Activated naive CD8-positive, alpha-beta T cell (primary cell): ENCODE data around the gene DCHS1.
A peak's percentile ranks its signal among the peaks of the same experiment; 100 is the strongest.

Experiments used
- H3K27ac Mint-ChIP-seq: one replicate; pipeline ENCODE4 v1.8.0; 2021; ENCODE audit warnings: mixed read lengths
- H3K27me3 Mint-ChIP-seq: one replicate; pipeline ENCODE4 v1.8.0; 2021; ENCODE audit warnings: mixed read lengths
- H3K36me3 Mint-ChIP-seq: one replicate; pipeline ENCODE4 v1.8.0; 2021; ENCODE audit warnings: mixed read lengths
- H3K4me1 Mint-ChIP-seq: one replicate; pipeline ENCODE4 v1.8.0; 2021; ENCODE audit warnings: low read depth, mixed read lengths
- H3K4me3 Mint-ChIP-seq: one replicate; pipeline ENCODE4 v1.8.0; 2021; ENCODE audit warnings: mild to moderate bottlenecking, mixed read lengths
- H3K9me3 Mint-ChIP-seq: one replicate; pipeline ENCODE4 v1.8.0; 2021; ENCODE audit warnings: low read depth, mixed read lengths

Gene DCHS1

GRCh38 chr11:6682591-6682935 lies 27.0 kb upstream of the DCHS1 start:
- Mint-ChIP-seq H3K27ac (peak overlapping the region; percentile 100), H3K27me3 (no peaks in the 10 kb centered on the region), H3K4me1 (peaks cover 28% of the 10 kb centered on the region), H3K9me3 (no peaks in the 10 kb centered on the region), H3K4me3 (peak overlapping the region; percentile 99), H3K36me3 (peaks cover 17% of the 10 kb centered on the region)

GRCh38 chr11:6681949-6682348 lies 26.3 kb upstream of the DCHS1 start:
- peaks cover 28% of the 10 kb centered on the region for H3K4me1 Mint-ChIP-seq
- peak overlapping the region; percentile 99 for H3K4me3 Mint-ChIP-seq
- H3K27ac Mint-ChIP-seq, result peak overlapping the region; percentile 100
- peaks cover 17% of the 10 kb centered on the region for H3K36me3 Mint-ChIP-seq
- H3K27me3 Mint-ChIP-seq, result no peaks in the 10 kb centered on the region
- no peaks in the 10 kb centered on the region for H3K9me3 Mint-ChIP-seq

- Mint-ChIP-seq H3K27ac (peak overlapping the region; percentile 87), H3K4me1 (peaks cover 28% of the 10 kb centered on the region), H3K36me3 (peaks cover 17% of the 10 kb centered on the region), H3K4me3 (peak overlapping the region; percentile 99), H3K27me3 (no peaks in the 10 kb centered on the region), H3K9me3 (no peaks in the 10 kb centered on the region)
Measured at GRCh38 chr11:6681505-6681904, 25.9 kb upstream of the DCHS1 start.

GRCh38 chr11:6677018-6677417 lies 21.4 kb upstream of the DCHS1 start:
- Mint-ChIP-seq H3K4me3 (no peak overlapping the region), H3K27ac (no peak overlapping the region), H3K9me3 (no peaks in the 10 kb centered on the region), H3K4me1 (peaks cover 53% of the 10 kb centered on the region), H3K36me3 (peaks cover 17% of the 10 kb centered on the region), H3K27me3 (no peaks in the 10 kb centered on the region)

- Mint-ChIP-seq H3K4me1 (peaks cover 58% of the 10 kb centered on the region), H3K27me3 (no peaks in the 10 kb centered on the region), H3K9me3 (no peaks in the 10 kb centered on the region), H3K4me3 (no peak overlapping the region), H3K36me3 (peaks cover 8% of the 10 kb centered on the region), H3K27ac (no peak overlapping the region)
Measured at GRCh38 chr11:6674862-6675261, 19.3 kb upstream of the DCHS1 start.

GRCh38 chr11:6674219-6674597 lies 18.6 kb upstream of the DCHS1 start:
- Mint-ChIP-seq H3K36me3 (peaks cover 2% of the 10 kb centered on the region), H3K27ac (no peak overlapping the region), H3K4me3 (peak overlapping the region; percentile 24), H3K27me3 (no peaks in the 10 kb centered on the region), H3K9me3 (no peaks in the 10 kb centered on the region), H3K4me1 (peaks cover 61% of the 10 kb centered on the region)

- peak overlapping the region; percentile 47 for H3K27ac Mint-ChIP-seq
- no peaks in the 10 kb centered on the region for H3K9me3 Mint-ChIP-seq
- peak overlapping the region; percentile 18 for H3K4me3 Mint-ChIP-seq
- no peaks in the 10 kb centered on the region for H3K27me3 Mint-ChIP-seq
- peaks cover 66% of the 10 kb centered on the region for H3K4me1 Mint-ChIP-seq
- H3K36me3 Mint-ChIP-seq, result no peaks in the 10 kb centered on the region
Measured at GRCh38 chr11:6673523-6674218, 18.1 kb upstream of the DCHS1 start.

- no peaks in the 10 kb centered on the region for H3K9me3 Mint-ChIP-seq
- no peaks in the 10 kb centered on the region for H3K36me3 Mint-ChIP-seq
- no peak overlapping the region for H3K4me3 Mint-ChIP-seq
- no peaks in the 10 kb centered on the region for H3K27me3 Mint-ChIP-seq
- peaks cover 80% of the 10 kb centered on the region for H3K4me1 Mint-ChIP-seq
- peak overlapping the region; percentile 35 for H3K27ac Mint-ChIP-seq
Measured at GRCh38 chr11:6671991-6672390, 16.4 kb upstream of the DCHS1 start.

GRCh38 chr11:6670202-6670830 lies 14.7 kb upstream of the DCHS1 start:
- H3K4me3 Mint-ChIP-seq, result peak overlapping the region; percentile 42
- no peaks in the 10 kb centered on the region for H3K36me3 Mint-ChIP-seq
- peak overlapping the region; percentile 70 for H3K27ac Mint-ChIP-seq
- H3K27me3 Mint-ChIP-seq, result no peaks in the 10 kb centered on the region
- H3K9me3 Mint-ChIP-seq, result no peaks in the 10 kb centered on the region
- peaks cover 88% of the 10 kb centered on the region for H3K4me1 Mint-ChIP-seq

GRCh38 chr11:6667733-6668374 lies 12.2 kb upstream of the DCHS1 start:
- Mint-ChIP-seq H3K27me3 (no peaks in the 10 kb centered on the region), H3K27ac (peak overlapping the region; percentile 88), H3K36me3 (no peaks in the 10 kb centered on the region), H3K4me3 (no peak overlapping the region), H3K4me1 (peaks cover 74% of the 10 kb centered on the region), H3K9me3 (no peaks in the 10 kb centered on the region)

- Mint-ChIP-seq H3K9me3 (no peaks in the 10 kb centered on the region), H3K36me3 (no peaks in the 10 kb centered on the region), H3K27ac (peak overlapping the region; percentile 88), H3K4me3 (peak overlapping the region; percentile 28), H3K4me1 (peaks cover 61% of the 10 kb centered on the region), H3K27me3 (no peaks in the 10 kb centered on the region)
Measured at GRCh38 chr11:6666302-6667183, 10.9 kb upstream of the DCHS1 start.

- Mint-ChIP-seq H3K27ac (no peak overlapping the region), H3K9me3 (no peaks in the 10 kb centered on the region), H3K27me3 (no peaks in the 10 kb centered on the region), H3K4me3 (no peak overlapping the region), H3K36me3 (no peaks in the 10 kb centered on the region), H3K4me1 (peaks cover 42% of the 10 kb centered on the region)
Measured at GRCh38 chr11:6664551-6664950, 8.9 kb upstream of the DCHS1 start.

- H3K27ac Mint-ChIP-seq, result peak overlapping the region; percentile 42
- H3K4me3 Mint-ChIP-seq, result no peak overlapping the region
- peaks cover 37% of the 10 kb centered on the region for H3K4me1 Mint-ChIP-seq
- H3K9me3 Mint-ChIP-seq, result no peaks in the 10 kb centered on the region
- H3K27me3 Mint-ChIP-seq, result no peaks in the 10 kb centered on the region
- H3K36me3 Mint-ChIP-seq, result no peaks in the 10 kb centered on the region
Measured at GRCh38 chr11:6663794-6664469, 8.3 kb upstream of the DCHS1 start.

- Mint-ChIP-seq H3K9me3 (no peaks in the 10 kb centered on the region), H3K27me3 (no peaks in the 10 kb centered on the region), H3K36me3 (no peaks in the 10 kb centered on the region), H3K27ac (no peak overlapping the region), H3K4me1 (peaks cover 13% of the 10 kb centered on the region), H3K4me3 (no peak overlapping the region)
Measured at GRCh38 chr11:6660712-6661111, 5.1 kb upstream of the DCHS1 start.
